SIG-M5 (cell line): Measurements from ENCODE around the gene ARAP3.

ENCODE experiments used
- DNase-seq: peaks from one replicate; lab custom pipeline; 2025; lab: John Stamatoyannopoulos, UW

The ARAP3 gene

DNA sequence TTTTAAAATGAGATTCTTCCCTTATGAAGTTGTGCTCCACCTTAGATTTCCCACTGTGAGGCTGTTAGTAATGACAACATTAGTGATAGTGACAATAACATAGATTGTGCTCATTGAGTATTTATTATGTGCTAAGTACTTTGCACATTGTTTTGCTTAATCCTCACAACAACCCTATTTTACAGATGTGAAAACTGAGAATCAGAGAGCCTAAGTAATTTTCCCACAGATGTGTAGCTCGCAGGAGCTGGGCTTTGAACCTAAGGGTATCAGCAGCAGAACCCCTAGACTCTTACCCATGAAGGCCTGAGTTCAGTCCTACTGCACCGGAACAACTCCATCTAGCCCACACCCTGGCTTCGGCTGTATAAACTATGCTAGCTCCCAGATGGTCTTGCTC lies 15.6 kb upstream of the ARAP3 start:
- DNase-seq = no peak

DNA sequence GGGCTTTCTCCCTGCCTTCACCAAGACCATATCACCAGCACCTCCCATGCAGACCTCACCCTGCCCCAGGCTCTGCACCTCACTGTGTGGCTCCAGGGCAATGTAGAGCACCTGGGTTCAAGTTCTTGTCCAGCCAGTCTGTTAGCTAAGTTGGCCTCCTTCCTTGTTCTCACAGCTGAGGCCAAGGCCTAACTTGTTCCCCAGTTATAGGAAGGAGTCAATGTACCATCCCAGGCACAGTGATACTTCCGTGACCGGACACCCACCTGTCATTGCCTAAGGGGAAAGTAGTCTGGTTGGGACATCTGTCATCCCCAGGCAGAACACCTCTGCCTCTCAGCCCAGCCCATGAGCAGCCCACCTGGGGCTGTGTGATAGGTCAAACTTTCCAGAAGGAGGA lies 14.4 kb upstream of the ARAP3 start:
- no peak for DNase-seq

DNA sequence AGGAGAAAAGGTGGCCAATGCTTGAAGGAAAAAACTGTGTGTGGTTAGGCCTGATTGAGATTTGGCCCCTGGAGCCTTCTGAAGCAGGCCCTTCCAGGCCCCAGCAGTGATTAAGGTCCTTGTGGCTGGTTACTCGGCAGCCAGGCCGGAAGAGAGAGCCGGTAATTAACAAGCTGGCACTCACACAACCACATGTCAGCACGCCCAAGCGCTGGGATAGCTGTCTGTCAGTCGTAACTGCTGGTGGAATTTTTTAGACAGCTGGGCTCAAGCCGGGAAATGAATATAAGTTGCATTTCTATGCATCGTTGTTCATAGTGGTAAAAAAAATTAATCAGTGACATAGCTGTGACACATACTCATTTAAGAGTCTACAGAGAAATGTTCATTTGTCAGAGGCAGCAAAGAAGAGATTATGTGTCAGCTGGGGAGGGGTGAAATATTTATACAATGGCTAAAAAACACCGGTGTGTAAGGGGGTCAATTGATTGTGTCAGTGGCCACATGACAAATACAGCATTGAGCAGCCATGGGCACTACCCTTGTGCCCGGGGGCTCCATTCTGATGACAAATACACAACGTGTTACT lies 13.7 kb upstream of the ARAP3 start:
- no peak for DNase-seq

DNA sequence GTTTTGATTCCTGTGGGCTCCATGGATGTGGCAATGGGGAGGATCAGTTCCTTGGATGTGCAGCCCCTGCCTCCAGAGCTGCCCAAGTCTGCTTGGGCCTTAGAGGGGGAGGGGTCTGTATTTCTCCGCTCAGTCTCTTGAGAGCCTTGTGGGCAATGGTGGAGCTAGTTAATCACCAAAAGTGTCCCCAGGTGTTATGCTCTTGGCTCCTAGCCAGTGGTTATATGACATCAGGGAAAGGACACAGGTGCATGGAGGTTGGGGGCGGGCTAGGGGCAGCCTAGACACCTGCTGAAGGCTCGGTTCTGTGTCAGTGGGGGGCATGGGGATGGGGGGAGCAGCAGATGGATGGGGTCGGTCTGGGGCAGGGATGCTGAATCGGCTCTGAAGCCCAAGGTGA lies 12.4 kb upstream of the ARAP3 start:
- DNase-seq = no peak

DNA sequence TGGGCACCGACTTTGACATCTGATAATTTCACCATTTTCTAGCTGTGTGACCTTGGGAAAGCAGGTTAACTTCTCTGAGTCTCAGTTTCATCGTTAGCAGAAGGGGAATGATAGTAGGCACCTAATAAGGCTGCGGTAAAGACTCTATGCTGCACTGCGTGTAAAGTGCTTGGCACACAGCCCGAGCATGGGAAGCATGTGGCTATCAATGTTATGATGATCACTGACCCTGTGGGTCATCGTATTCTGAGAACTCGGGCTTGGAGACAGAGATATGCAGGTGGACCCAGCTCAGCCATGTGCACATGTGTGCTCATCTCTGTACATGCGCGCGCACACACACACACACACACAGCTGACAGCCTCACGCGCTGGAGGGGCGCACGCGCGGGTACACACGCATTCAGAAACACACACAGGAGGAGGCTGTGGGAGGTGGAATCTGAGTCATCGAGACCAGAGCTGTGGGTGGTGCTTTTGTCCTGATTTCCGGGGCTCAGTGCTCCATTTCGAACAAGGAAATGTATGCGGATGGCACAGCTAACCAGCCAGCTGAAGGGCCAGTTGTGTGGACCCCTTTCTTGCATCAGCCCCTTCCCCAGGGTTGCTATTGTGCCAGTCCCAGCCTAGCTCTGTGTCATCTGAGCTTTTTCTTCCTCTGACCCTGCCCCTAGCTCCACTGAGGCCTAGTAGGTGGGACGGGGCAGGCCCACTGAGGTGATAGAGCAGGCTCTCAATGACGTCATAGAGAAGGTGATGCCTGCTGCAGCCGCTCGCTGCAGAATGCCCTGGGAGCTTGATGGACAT lies 11.1 kb upstream of the ARAP3 start:
- DNase-seq = no peak

DNA sequence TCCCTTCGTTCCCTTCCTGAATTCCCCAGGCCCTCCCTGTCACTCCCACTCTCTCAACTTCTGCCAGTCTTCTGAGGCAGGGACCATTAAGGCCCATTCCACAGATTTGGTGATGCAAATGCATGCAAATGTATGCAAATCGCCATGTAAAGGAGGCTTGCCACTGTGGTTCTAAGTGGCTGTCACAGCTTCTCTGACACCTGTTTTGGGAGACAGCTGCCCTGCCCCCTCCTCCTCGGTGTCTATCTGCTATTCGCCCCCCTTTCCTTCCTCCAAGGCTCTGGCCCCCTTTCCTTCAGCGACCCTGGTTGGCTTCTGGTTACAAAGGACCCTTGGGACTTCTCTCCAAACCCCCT lies 10.5 kb upstream of the ARAP3 start:
- DNase-seq = no peak

DNA sequence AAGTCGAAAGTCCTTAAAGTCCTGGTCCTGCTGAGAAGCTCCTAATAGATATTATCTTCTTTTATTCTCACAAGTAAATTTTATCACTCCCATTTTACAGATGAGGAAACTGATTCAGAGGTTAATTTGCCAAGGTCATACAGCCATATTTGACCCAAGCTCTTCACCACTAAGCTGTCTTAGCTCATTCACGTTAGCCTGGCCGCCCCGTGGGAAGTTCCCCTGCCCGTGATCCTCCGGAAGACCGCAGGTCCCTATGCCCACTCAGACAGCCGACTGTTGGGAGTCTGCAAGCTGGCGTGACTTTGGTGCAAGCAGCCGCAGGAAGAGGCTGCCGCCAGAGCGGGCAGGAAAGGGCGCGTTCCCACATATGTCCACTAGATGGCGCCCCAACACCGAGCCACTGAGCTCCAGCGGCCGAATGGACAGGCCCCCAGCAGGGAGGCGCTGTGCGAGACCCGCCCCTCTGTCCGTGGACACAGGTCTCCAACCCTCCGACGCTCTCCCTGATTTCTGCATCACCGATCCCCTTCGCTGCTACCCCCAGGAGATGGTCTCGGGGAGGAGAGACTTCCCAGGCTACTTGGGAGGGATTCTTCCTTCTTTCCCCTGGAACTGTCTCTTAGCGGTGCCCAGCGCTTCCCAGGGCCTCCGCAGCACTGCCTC lies 10.0 kb upstream of the ARAP3 start:
- no peak for DNase-seq

DNA sequence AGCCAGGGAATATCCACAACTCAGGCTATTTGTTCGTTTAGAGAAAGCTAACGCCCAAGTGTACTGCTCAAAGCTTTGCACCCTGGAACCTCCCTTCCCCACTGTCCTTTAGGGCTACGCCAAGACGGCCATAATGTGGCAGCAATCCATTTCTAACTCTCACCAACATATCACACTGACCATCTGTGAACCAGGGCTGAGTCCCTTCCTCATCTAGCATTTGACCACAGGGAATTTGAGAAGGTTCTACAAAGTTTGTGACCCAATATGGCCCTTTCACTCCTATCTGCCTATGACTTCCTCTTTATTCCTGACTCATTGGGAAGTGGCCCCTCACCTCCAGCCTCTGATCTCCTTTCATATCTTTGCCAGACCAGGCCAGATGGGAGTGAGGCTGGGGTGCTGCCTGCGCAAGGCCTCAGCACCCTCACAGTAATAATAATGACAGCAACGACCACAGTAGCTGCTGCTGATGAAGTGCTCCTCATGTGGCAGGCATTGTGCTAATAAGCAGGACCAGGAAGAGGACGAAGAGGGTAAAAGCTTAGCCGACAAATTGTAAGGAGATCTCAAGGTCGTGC lies 9.3 kb upstream of the ARAP3 start:
- DNase-seq = no peak

DNA sequence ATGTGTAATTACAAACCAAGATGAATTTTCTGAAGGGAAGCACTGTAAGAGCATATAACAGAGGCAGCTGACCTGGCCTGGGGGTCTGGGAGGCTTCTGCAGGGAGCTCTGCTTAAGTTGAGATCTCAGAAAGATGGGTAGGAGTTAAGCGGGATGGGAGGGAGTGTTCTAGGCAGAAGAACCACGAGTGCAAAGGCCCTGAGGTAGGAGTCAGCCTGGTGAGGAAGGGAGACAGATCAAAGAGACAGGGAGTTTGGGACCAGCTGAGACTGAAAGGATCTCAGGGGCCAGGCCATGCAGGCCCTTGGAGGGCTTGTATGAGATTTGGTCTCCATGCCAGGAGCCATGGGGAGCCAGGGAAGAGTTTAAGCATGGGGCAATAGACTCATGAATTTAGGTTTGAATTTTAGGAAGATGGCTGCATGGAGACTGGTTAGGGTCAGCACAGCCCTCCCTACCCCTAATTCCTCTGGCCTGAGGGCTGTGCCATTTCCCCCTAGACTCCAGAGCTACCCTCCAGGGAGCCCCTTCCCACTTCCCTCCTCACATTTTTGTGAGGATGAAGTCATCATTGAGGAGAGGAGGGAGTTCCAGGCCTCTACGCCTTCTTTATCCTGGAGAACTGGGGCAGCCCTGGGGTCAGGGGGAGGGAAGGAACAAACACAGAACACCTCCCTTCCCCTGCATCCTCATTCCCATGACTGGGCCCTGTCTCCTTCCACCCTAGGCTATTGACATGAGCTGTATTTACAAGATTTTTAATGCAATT lies 4.8 kb upstream of the ARAP3 start:
- DNase-seq = no peak

DNA sequence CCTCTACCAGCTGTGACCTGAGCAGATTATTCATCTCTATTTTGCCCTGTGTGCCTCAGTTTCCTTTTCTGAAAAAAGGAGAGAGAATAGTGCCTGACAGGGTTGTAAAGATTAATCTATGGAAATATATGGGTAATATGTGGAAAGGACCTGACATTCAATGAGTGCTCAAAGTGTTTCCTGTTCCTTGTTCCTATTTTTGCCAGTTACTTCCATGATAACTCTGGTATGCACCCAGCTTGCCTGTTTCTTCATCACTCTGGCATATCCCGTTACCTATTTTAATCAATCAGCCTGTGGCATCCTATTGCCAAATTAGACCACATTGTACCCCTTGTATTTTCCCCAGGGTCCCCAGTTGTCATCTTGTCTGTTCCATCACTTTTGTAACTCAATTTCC lies 3.6 kb upstream of the ARAP3 start:
- no peak for DNase-seq

DNA sequence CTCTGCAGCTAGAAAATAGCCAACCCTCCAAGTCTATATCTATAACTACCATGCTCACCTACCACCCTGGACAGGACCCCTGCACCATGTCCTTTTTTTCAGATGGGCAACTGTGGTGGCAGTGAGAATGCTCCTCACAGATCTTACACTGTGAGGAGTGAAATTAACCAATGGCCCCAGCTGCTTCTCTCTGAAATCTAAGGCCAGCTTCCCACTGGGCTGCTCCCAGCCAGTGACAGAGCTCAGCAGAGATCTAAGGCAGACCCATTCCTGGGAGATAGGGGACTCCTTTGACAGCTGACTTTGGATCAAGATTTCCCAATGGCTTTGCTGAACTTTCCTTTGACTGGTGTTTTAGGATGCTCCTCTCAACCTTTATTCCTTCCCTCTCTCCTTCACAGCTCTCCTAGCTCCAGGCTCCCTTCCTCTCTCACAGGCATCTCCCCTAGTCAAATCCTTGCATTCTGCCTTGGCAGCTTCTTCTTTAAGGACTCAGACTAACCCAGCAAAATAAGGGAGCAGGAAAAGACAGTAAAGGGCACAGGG lies 1.6 kb upstream of the ARAP3 start:
- no peak for DNase-seq

DNA sequence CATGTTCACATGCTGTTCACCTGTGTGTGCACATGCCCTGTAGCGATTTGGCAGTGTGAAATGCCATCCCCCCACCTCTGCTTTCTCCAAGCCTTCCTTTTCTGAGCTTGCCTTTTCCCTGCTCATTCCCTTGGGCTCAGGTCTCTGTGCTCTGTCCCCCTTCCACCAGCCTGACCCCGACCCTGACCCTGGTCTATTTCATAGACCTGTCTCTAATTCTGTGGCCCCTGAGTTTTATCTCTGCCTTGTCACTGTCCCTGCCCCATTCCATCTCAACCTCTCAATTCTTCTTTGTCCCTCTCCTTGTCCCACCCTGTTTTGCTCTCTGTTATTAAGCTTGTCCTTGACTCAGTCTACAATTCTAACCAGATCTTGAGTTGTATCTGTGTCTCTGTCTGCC lies 735 bp downstream of the ARAP3 start:
- DNase-seq = no peak

DNA sequence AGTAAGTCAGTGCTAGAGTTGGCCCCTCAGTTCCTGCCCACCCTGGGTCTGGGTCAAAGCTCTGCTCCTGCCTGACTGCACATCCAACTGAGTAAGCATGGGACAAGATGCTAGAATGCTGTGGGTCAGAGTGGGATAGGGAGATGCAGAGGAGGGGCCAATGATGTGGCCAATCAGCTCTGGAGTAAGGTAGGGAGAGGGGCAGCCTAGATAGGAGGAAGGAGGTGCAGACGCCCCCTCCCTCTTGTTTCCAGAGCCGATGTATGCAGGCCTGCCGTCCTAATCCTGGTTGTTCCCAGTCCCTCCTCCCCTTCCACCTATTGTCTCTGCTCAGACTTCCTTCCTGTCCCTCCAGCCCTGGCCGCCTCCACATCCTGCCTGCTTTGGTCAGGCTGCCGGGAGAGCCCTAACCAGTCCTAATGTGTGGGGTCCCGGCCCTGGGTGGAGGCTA lies 1.3 kb downstream of the ARAP3 start:
- DNase-seq = no peak

DNA sequence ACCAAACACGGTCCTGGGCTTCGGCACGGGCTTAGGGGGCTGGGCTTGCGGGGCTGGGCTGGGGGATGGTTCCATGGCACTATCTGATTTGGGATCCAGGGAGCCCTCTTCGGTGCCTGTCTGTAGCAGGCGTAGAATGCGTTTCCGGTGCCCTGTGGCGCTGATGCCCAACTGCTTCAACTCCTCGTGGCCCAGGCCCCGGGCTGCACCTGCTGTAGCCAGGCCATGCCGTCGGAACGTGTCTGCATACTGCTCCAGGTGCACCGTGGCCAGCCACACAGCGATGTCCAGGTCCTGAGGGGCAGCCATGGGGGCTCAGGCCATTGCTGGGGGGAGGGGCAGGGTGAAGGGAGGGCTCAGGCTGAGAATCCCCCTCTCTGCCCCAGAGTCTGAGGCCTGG lies 1.9 kb downstream of the ARAP3 start:
- no peak for DNase-seq

DNA sequence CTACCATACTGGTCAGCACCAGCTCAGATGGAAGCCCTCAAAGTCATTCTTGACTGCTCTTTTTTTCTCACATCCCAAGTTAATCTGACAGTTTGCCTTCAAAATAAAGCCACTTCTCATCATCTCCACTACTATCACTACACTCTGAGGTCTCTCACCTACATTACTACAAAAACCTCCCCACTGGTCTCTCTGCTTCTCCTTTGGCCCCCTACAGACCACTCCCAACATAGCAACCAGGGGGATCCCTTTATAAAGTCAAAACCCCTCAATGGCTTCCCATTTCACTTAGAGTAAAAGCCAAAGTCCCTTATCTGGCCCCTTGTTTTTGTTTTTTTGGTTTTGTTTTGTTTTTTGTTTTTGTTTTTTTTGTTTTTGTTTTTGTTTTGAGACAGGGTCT lies 4.6 kb downstream of the ARAP3 start:
- no peak for DNase-seq

DNA sequence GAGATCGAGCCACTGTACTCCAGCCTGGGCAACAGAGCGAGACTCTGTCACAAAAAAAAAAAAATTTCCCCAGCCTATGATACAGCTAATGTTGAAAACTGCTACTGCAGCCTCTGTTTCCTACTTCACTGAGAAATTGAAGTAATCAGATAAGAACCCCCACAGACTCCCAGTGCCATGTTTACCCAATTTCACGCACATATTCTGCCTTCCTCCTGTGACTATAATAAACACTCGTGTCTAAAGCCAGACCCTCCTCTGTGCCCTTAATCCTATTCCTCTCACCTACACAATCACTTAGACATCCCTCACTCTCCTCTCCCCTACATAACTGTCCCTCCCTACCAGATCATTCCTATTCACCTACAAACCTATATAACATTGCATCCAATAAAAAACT lies 6.4 kb downstream of the ARAP3 start:
- DNase-seq = no peak

DNA sequence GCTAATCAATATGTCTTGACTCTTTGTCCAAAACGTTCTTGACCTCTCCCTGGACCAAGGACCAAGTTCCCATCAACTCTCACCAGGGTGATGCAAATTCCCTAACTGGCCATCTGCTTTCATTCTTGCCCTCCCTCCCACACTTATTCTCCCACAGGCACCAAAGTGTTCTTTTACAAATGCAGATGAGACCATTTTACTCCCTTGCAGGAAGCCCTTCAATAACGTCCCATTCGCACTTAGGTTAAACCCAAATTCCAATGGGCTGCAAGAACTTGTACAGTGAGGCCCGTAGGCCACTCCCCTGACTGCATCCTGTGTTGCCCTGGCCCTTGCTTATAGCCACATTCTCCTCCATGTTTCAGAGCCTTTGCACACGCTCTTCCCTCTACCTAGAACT lies 7.3 kb downstream of the ARAP3 start:
- no peak for DNase-seq

DNA sequence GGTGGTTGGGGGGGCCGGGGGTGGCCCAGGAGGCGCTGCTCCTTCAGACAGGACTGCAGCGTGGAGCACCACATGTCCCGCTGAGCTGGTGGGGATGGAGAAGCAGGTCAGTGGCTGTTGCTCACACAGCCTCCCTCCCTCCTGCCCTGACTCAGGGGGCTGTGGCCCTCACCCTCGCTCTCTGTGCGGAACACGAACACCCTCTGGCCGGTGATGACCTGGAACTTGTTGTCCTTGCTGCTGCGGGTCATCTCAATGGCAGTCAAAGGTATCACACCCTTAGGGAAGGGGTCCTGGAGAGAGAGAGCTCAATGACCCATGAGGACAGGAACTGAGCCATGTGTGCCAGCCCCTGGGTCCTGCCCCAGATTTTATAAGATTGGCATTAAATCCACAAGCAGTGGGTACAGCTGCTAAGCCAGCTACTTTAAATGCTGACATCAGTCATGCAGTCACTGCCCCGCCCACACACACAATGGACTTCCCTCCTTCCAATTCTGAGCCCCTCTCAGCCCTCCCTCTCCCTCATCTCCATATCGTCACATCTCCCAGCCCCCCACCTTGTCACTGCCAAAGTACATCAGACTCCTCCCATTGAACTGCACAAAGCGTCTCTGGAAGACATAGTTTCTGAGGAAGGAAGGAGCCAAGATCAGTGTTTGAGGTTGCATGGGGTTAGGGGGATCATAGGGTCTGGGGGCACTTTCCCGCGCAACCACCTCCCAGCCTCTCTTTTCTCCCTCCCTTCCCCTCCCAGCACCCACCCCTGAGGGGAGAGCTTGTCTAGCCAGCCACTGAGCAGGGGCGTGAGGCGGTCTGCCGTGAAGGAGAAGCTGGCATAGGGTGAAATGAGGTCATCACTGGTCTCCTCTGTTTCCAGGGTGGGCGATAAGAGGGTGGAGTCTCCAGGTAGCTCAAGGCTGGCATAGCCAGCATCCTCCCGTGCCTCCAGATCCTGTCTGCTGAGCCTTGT lies 8.9 kb downstream of the ARAP3 start:
- DNase-seq = no peak

DNA sequence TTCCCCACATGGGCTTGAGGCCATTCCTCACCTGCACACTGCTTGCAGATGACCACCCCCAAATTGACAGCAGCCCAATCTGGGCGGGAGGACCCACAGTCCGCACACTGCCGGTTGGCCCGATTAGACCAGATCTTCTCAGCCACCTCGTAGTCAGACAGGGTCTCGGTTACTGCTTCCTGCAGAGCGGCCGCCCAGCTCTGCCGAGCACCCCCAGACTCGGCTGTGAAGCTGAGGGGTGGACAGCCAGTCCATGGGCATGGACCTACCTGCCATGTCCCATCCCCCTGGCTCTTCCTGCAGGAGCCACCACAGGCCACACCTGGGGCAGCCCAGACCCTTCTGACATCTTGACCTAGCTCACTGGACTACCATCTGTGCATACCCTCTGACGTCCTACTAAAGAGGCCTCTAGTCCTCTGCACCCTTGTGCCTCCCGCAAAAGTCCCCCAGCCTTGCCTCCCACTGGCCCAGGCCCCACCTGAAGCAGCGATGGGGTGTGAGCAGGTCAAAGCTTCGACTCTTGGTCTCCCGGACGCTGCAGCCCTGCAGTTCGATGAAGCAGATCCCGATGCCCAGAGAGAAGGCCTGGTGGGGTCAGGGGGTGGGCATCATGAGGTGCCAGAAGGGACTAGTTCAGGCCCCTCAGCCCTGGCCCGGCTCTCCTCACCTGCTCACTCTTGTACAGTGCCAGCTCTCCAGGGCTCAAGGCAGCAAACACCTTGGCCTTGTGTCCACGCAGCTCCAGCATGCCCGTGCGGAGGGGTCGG lies 9.8 kb downstream of the ARAP3 start:
- no peak for DNase-seq

DNA sequence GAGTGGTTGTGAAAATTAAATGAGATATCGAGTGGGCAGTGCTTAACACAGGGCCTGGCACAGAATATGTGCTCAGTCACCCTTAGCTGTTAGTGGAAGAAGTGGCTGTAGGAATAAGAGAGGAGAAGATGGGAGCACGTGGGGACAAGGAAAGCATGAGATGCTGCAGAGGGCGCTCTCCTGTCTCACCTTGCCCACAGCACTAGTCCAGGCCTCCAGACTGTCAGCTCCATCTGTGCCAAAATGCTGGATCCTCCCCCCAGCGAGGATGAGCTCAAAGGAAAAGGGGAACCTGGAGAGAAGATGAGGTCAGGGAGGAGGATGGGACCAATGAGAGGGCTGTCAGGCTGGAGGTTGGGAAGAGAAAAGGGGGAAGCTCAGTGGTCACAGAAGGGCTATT lies 12.5 kb downstream of the ARAP3 start:
- no peak for DNase-seq
